ENCODE measurements around the gene CD86. TPM values are rescaled to one million over a fixed set of nuclear protein-coding genes. Genes with fewer than 3 reads are reported as not detected.

The CD86 gene
- total and polyA plus RNA-seq, 2 of the 8 experiments (the other 6 are each of a cell fraction or from before 2014, with no cell fraction given): 0.12 to 0.30 TPM

GRCh38 chr3:122100083-122100482 lies 44.9 kb downstream of the CD86 start (continued):
- TF ChIP-seq CTBP2 (IDR thresholded peaks at IDR 0.05; ENCODE audit: borderline replicate concordance, insufficient read depth, insufficient read length, low read length): no peak
- TF ChIP-seq RFX5 (IDR thresholded peaks at IDR 0.05; ENCODE audit: borderline replicate concordance, low read depth, low read length): no peak
